GM10266 (cell line): Measurements from ENCODE around the gene SLBP.

ENCODE experiments used
- DNase-seq: peaks from one replicate; pipeline ENCODE4 v3.0.0; 2012; ENCODE audit errors: extremely low spot score
- CTCF ChIP-seq: IDR thresholded peaks from 2 replicates; pipeline ENCODE4 v1.5.1; 2012; ENCODE audit warnings: mild to moderate bottlenecking, low read depth; ENCODE audit not compliant: control insufficient read depth, insufficient read depth; ENCODE audit errors: missing control alignments

Gene SLBP

DNA sequence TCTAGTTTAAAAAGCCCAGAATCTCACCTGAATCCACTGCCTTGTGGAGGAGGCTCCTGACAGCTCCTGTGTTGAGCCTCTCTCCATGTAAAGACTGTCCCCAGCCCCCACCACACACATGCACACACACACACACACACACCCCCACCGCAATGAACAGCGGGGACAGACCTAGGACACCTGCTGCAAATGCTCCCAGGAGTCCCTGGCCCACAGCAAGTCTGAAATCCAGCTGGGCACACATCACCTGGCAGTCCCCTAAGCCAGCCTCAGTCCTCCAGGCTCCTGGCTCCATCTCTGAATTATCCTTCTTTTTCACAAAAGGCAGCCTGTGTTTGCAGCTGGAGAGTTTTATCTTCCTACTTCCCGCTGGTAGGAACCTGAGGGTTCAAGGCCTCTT, 21.4 kb downstream of the SLBP start:
- TF ChIP-seq CTCF: no peak

GRCh38 chr4:1686440-1687036, 25.6 kb downstream of the SLBP start:
- TF ChIP-seq CTCF: no peak

More for the DNA sequence above, 21.4 kb downstream of the SLBP start:
- DNase-seq: no peak

GRCh38 chr4:1685235-1686150, 26.6 kb downstream of the SLBP start:
- no peak for TF ChIP-seq CTCF

More at GRCh38 chr4:1686440-1687036, 25.6 kb downstream of the SLBP start:
- DNase-seq: no peak

GRCh38 chr4:1684506-1685234, 27.4 kb downstream of the SLBP start:
- no peak for TF ChIP-seq CTCF
- DNase-seq: no peak

More at GRCh38 chr4:1685235-1686150, 26.6 kb downstream of the SLBP start:
- DNase-seq: no peak

GRCh38 chr4:1683736-1684505, 28.2 kb downstream of the SLBP start, which contains the start of gene FAM53A:
Gene FAM53A, minus strand, starts transcription at chr4:1684313. Its CDS starts 15,572 bp downstream, at chr4:1668741.
- DNase-seq: peak; percentile 99
- no peak for TF ChIP-seq CTCF

- no peak for TF ChIP-seq CTCF
- DNase-seq: no peak
Measured at GRCh38 chr4:1683261-1683735, 28.8 kb downstream of the SLBP start.
